ENCODE results near the gene C1orf116. TPM values are rescaled to one million over a fixed set of nuclear protein-coding genes. Genes with fewer than 3 reads are reported as not detected.

C1orf116 gene
- total RNA-seq, 4 donors from 2014 or later, result 40.6 to 95.8 (median 77.6) TPM

GRCh38 chr1:207036865-207037264 lies 4.3 kb upstream of the C1orf116 start:
- no peaks in the 10 kb centered on the region for H3K27me3 ChIP-seq
- 92% methylated on average over 1 of the region's 1 CpG for WGBS
- TF ChIP-seq EP300 (IDR thresholded peaks at IDR 0.05), result no peak
- TF ChIP-seq POLR2AphosphoS5 (IDR thresholded peaks at IDR 0.05), result no peak
- no peak for TF ChIP-seq POLR2A (IDR thresholded peaks at IDR 0.05)
- TF ChIP-seq CTCF (IDR thresholded peaks at IDR 0.05), result no peak
- no peaks in the 10 kb centered on the region for H3K9me3 ChIP-seq
- H3K36me3 ChIP-seq, result no peaks in the 10 kb centered on the region
- no peak overlapping the region for H3K4me3 ChIP-seq
- peaks cover 17% of the 10 kb centered on the region for H3K4me1 ChIP-seq
- no peak for DNase-seq (ENCODE audit: low spot score in 2 of 2)
- no peak overlapping the region for H3K27ac ChIP-seq

- H3K36me3 ChIP-seq, result no peaks in the 10 kb centered on the region
- no peaks in the 10 kb centered on the region for H3K9me3 ChIP-seq
- no peak for TF ChIP-seq POLR2A (IDR thresholded peaks at IDR 0.05)
- TF ChIP-seq POLR2AphosphoS5 (IDR thresholded peaks at IDR 0.05), result no peak
- no peak for TF ChIP-seq CTCF (IDR thresholded peaks at IDR 0.05)
- TF ChIP-seq EP300 (IDR thresholded peaks at IDR 0.05), result no peak
- H3K4me1 ChIP-seq, result peaks cover 17% of the 10 kb centered on the region
- H3K27ac ChIP-seq, result no peak overlapping the region
- DNase-seq (ENCODE audit: low spot score in 2 of 2), result no peak
- H3K4me3 ChIP-seq, result no peak overlapping the region
- H3K27me3 ChIP-seq, result no peaks in the 10 kb centered on the region
- whole genome bisulfite sequencing, result 86% methylated on average over 4 of the region's 4 CpGs
Observed at GRCh38 chr1:207035877-207036551, 3.5 kb upstream of the C1orf116 start.

- Histone ChIP-seq H3K36me3 (no peaks in the 10 kb centered on the region), H3K27ac (no peak overlapping the region)
- TF ChIP-seq EP300 (IDR thresholded peaks at IDR 0.05), result no peak
- TF ChIP-seq POLR2AphosphoS5 (IDR thresholded peaks at IDR 0.05), result no peak
- TF ChIP-seq CTCF (IDR thresholded peaks at IDR 0.05), result no peak
- no peak for TF ChIP-seq POLR2A (IDR thresholded peaks at IDR 0.05)
Observed at GRCh38 chr1:207034998-207035397, 2.4 kb upstream of the C1orf116 start.

GRCh38 chr1:207034208-207034607 lies 1.7 kb upstream of the C1orf116 start:
- H3K4me1 ChIP-seq, result peaks cover 31% of the 10 kb centered on the region
- no peaks in the 10 kb centered on the region for H3K27me3 ChIP-seq
- H3K4me3 ChIP-seq, result no peak overlapping the region
- H3K27ac ChIP-seq, result peak overlapping the region; percentile 93
- no peak for TF ChIP-seq POLR2A (IDR thresholded peaks at IDR 0.05)
- no peak for TF ChIP-seq CTCF (IDR thresholded peaks at IDR 0.05)
- no peak for TF ChIP-seq POLR2AphosphoS5 (IDR thresholded peaks at IDR 0.05)
- no peak for TF ChIP-seq EP300 (IDR thresholded peaks at IDR 0.05)
- no peaks in the 10 kb centered on the region for H3K9me3 ChIP-seq
- WGBS, result 54% methylated on average over 1 of the region's 1 CpG
- no peaks in the 10 kb centered on the region for H3K36me3 ChIP-seq
- no peak for DNase-seq (ENCODE audit: low spot score in 2 of 2)

More at GRCh38 chr1:207034998-207035397, 2.4 kb upstream of the C1orf116 start:
- Histone ChIP-seq H3K4me3 (no peak overlapping the region), H3K4me1 (peaks cover 25% of the 10 kb centered on the region), H3K9me3 (no peaks in the 10 kb centered on the region), H3K27me3 (no peaks in the 10 kb centered on the region)
- no peak for DNase-seq (ENCODE audit: low spot score in 2 of 2)

GRCh38 chr1:207033302-207033701 lies 746 bp upstream of the C1orf116 start:
- Histone ChIP-seq H3K36me3 (no peaks in the 10 kb centered on the region), H3K27me3 (no peaks in the 10 kb centered on the region), H3K9me3 (no peaks in the 10 kb centered on the region), H3K27ac (peak overlapping the region; percentile 93), H3K4me3 (no peak overlapping the region), H3K4me1 (peaks cover 34% of the 10 kb centered on the region)
- no peak for TF ChIP-seq CTCF (IDR thresholded peaks at IDR 0.05)
- no peak for TF ChIP-seq POLR2AphosphoS5 (IDR thresholded peaks at IDR 0.05)
- TF ChIP-seq EP300 (IDR thresholded peaks at IDR 0.05), result no peak
- no peak for TF ChIP-seq POLR2A (IDR thresholded peaks at IDR 0.05)
- DNase-seq (ENCODE audit: low spot score in 2 of 2), result no peak
- WGBS, result 31% methylated on average over 2 of the region's 2 CpGs

All from suprapubic skin (tissue), 4 donors.